ENCODE measurements around the gene NTM. TPM values are rescaled to one million over a fixed set of nuclear protein-coding genes. Genes with fewer than 3 reads are reported as not detected.

The NTM gene
- total RNA-seq, 1 experiment from 2014 or later, result 8.6 TPM

- POLR2A ChIA-PET (ENCODE audit: low non-redundant PET), result no interaction called here
- Histone ChIP-seq H3K9me3 (ENCODE audit: low read depth, low read length, poor library complexity, severe bottlenecking) (no peaks in the 10 kb centered on the region), H3K4me3 (ENCODE audit: low read depth, low read length, poor library complexity, severe bottlenecking) (no peak overlapping the region), H3K27me3 (replicated peaks; ENCODE audit: insufficient read depth, low read depth, low read length, poor library complexity) (peaks cover 13% of the 10 kb centered on the region), H3K4me1 (ENCODE audit: insufficient read depth, low read length, poor library complexity, severe bottlenecking) (no peaks in the 10 kb centered on the region), H3K27ac (ENCODE audit: low read depth, low read length, poor library complexity, severe bottlenecking) (no peak overlapping the region), H3K36me3 (ENCODE audit: insufficient read depth, low read length, poor library complexity, severe bottlenecking) (no peaks in the 10 kb centered on the region)
- TF ChIP-seq CTCF (conservative IDR thresholded peaks at IDR 0.05; ENCODE audit: low read depth, low read length) (no peak), EZH2 (IDR thresholded peaks at IDR 0.05; ENCODE audit: borderline replicate concordance, low read depth, low read length, poor library complexity, severe bottlenecking) (no peak)
- intact Hi-C loops (cut with micrococcal nuclease; ENCODE audit: unreplicated experiment), result no loop called here
- CTCF ChIA-PET, result no interaction called here
- DNase-seq (ENCODE audit: low spot score), result no peak
- BruUV-seq (replicated peaks), result no TSS peak
Observed at GRCh38 chr11:131486100-131486499, 115.7 kb downstream of the NTM start.

GRCh38 chr11:131486937-131487635 lies 116.7 kb downstream of the NTM start:
- no peak overlapping the region for H3K27ac ChIP-seq (ENCODE audit: low read depth, low read length, poor library complexity, severe bottlenecking)
- no peak overlapping the region for H3K4me3 ChIP-seq (ENCODE audit: low read depth, low read length, poor library complexity, severe bottlenecking)
- H3K9me3 ChIP-seq (ENCODE audit: low read depth, low read length, poor library complexity, severe bottlenecking), result no peaks in the 10 kb centered on the region
- ChIA-PET POLR2A (ENCODE audit: low non-redundant PET) (no interaction called here), CTCF (no interaction called here)
- peaks cover 16% of the 10 kb centered on the region for H3K27me3 ChIP-seq (replicated peaks; ENCODE audit: insufficient read depth, low read depth, low read length, poor library complexity)
- H3K4me1 ChIP-seq (ENCODE audit: insufficient read depth, low read length, poor library complexity, severe bottlenecking), result no peaks in the 10 kb centered on the region
- no TSS peak for BruUV-seq (replicated peaks)
- no peaks in the 10 kb centered on the region for H3K36me3 ChIP-seq (ENCODE audit: insufficient read depth, low read length, poor library complexity, severe bottlenecking)
- TF ChIP-seq CTCF (conservative IDR thresholded peaks at IDR 0.05; ENCODE audit: low read depth, low read length) (no peak), EZH2 (IDR thresholded peaks at IDR 0.05; ENCODE audit: borderline replicate concordance, low read depth, low read length, poor library complexity, severe bottlenecking) (no peak)
- intact Hi-C loops (cut with micrococcal nuclease; ENCODE audit: unreplicated experiment), result no loop called here
- DNase-seq (ENCODE audit: low spot score), result no peak

- CTCF ChIA-PET, result no interaction called here
- intact Hi-C loops (cut with micrococcal nuclease; ENCODE audit: unreplicated experiment), result no loop called here
- no TSS peak for BruUV-seq (replicated peaks)
- no peak overlapping the region for H3K4me3 ChIP-seq (ENCODE audit: low read depth, low read length, poor library complexity, severe bottlenecking)
- DNase-seq (ENCODE audit: low spot score), result no peak
- peaks cover 15% of the 10 kb centered on the region for H3K27me3 ChIP-seq (replicated peaks; ENCODE audit: insufficient read depth, low read depth, low read length, poor library complexity)
- no peaks in the 10 kb centered on the region for H3K9me3 ChIP-seq (ENCODE audit: low read depth, low read length, poor library complexity, severe bottlenecking)
- POLR2A ChIA-PET (ENCODE audit: low non-redundant PET), result no interaction called here
- H3K36me3 ChIP-seq (ENCODE audit: insufficient read depth, low read length, poor library complexity, severe bottlenecking), result no peaks in the 10 kb centered on the region
- TF ChIP-seq CTCF (conservative IDR thresholded peaks at IDR 0.05; ENCODE audit: low read depth, low read length), result no peak
- no peak for TF ChIP-seq EZH2 (IDR thresholded peaks at IDR 0.05; ENCODE audit: borderline replicate concordance, low read depth, low read length, poor library complexity, severe bottlenecking)
- H3K27ac ChIP-seq (ENCODE audit: low read depth, low read length, poor library complexity, severe bottlenecking), result no peak overlapping the region
- no peaks in the 10 kb centered on the region for H3K4me1 ChIP-seq (ENCODE audit: insufficient read depth, low read length, poor library complexity, severe bottlenecking)
Observed at GRCh38 chr11:131488238-131488637, 117.8 kb downstream of the NTM start.
